ENCODE results near the gene KNSTRN. TPM values are rescaled to one million over a fixed set of nuclear protein-coding genes. Genes with fewer than 3 reads are reported as not detected.

KNSTRN gene
- total and polyA plus RNA-seq, 2 of the 8 experiments (the other 6 are each of a cell fraction or from before 2014, with no cell fraction given), result 25.1 to 79.4 TPM

DNA sequence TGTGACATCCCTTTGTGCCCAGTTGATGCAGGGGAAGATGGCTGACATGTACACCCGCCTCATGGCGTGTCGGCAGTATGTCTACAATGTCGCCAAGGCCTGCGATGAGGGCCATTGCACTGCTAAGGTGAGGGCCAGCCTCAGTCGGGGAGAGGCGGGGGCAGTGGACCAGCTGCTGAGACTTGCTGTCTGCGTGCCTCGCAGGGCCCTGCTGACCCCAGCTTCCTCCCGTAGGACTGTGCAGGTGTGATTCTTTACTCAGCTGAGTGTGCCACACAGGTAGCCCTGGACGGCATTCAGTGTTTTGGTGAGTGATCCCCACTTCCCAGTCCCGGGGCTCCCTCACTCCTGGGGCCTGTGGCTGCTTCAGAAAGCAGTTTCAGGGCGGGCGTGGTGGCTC, 33.5 kb downstream of the KNSTRN start:
- Histone ChIP-seq H3K27me3 (replicated peaks in 1 of 4; ENCODE audit: control insufficient read depth in 3 of 4, extremely low read depth in 1 of 4, insufficient read depth in 3 of 4, low read length in 3 of 4) (no peaks in the 10 kb centered on the region), H2BK12ac (ENCODE audit: low read depth, low read length) (no peak overlapping the region), H4K5ac (ENCODE audit: insufficient read length, low read depth, low read length) (no peak overlapping the region), H3K4me3 (ENCODE audit: extremely low read depth in 1 of 4, insufficient read depth in 2 of 4, low read depth in 3 of 4, low read length in 4 of 4) (no peak overlapping the region), H3K9me3 (ENCODE audit: insufficient read depth in 2 of 2, low read depth in 1 of 2, low read length in 1 of 2) (no peaks in the 10 kb centered on the region), H2BK120ac (replicated peaks; ENCODE audit: low read depth, low read length) (no peak overlapping the region), H3K23ac (ENCODE audit: insufficient read length) (no peak overlapping the region), H2BK5ac (ENCODE audit: low read depth, low read length) (peak overlapping the region; percentile 5; the same call in 1 of the 2 replicates), H2BK15ac (ENCODE audit: low read length) (no peak overlapping the region), H3K56ac (replicated peaks; ENCODE audit: insufficient read length, low read depth, low read length) (no peak overlapping the region), H2AK5ac (ENCODE audit: low read depth, low read length) (no peak overlapping the region), H3K79me1 (ENCODE audit: low read depth, low read length) (no peaks in the 10 kb centered on the region), H3K4me2 (ENCODE audit: insufficient read depth in 1 of 2, low read depth in 2 of 2, low read length in 2 of 2) (no peak overlapping the region), H3K36me3 (ENCODE audit: control insufficient read depth in 2 of 4, insufficient read depth in 4 of 4, low read length in 3 of 4) (peaks cover 31 to 70% (median 52%) of the 10 kb centered on the region in 4 experiments), H2AFZ (ENCODE audit: low read length) (no peak overlapping the region), H3K18ac (ENCODE audit: extremely low read depth, low read length) (no peak overlapping the region), H4K91ac (replicated peaks; ENCODE audit: insufficient read length, low read length) (no peak overlapping the region), H3K9ac (replicated peaks in 1 of 4; ENCODE audit: extremely low read depth in 1 of 4, low read depth in 3 of 4, low read length in 3 of 4) (no peak overlapping the region), H3K23me2 (ENCODE audit: low read depth, low read length) (no peaks in the 10 kb centered on the region), H4K8ac (ENCODE audit: extremely low read depth, insufficient read depth, low read length) (no peak overlapping the region), H2BK20ac (ENCODE audit: low read length) (no peak overlapping the region), H3K79me2 (ENCODE audit: control insufficient read depth in 1 of 2, insufficient read depth in 2 of 2, low read length in 2 of 2) (no peaks in the 10 kb centered on the region), H3K14ac (ENCODE audit: insufficient read length) (no peak overlapping the region), H3K4ac (replicated peaks; ENCODE audit: insufficient read length, low read depth, low read length) (no peak overlapping the region), H4K20me1 (replicated peaks in 1 of 2; ENCODE audit: control insufficient read depth in 1 of 2, insufficient read depth in 2 of 2, low read length in 2 of 2) (peaks cover 0 to 14% of the 10 kb centered on the region in 2 experiments), H3K4me1 (replicated peaks in 1 of 4; ENCODE audit: control insufficient read depth in 3 of 4, insufficient read depth in 4 of 4, low read length in 3 of 4) (no peaks in the 10 kb centered on the region), H3K27ac (ENCODE audit: low read depth, low read length) (no peak overlapping the region)
- DNase-seq (ENCODE audit: low read depth in 1 of 2, low spot score in 2 of 2) (no peak), FAIRE-seq (no peak)
- ChIA-PET CTCF (ENCODE audit: partially characterized antibody) (interaction anchor here (1.1 to 16.2 kb wide), 2 partner anchors 75 to 129 kb away, joined by 3 to 184 read pairs; partner anchors contain the start of gene CCDC9B), POLR2A (ENCODE audit: partially characterized antibody) (interaction anchor here (0.9 to 8.8 kb wide), 8 partner anchors 10 to 127 kb away, joined by 3 to 77 read pairs (median 4); partner anchors contain the start of genes BAHD1, IVD and KNSTRN)
- TF ChIP-seq POLR2AphosphoS5 (IDR thresholded peaks at IDR 0.05; ENCODE audit: low read depth, low read length) (no peak), CHD2 (IDR thresholded peaks at IDR 0.05; ENCODE audit: low read length) (no peak), CEBPB (IDR thresholded peaks at IDR 0.05; ENCODE audit: low read depth, low read length) (no peak), SUZ12 (IDR thresholded peaks at IDR 0.05; ENCODE audit: low read length) (no peak), ZNF274 (IDR thresholded peaks at IDR 0.05; ENCODE audit: borderline replicate concordance, extremely low read depth, low read length) (no peak)
- 95% methylated on average over 14 of the region's 14 CpGs; no CpG with 5 or more reads in 1 of the 2 experiments for WGBS, 2 experiments (ENCODE audit: extremely low coverage in 1 of 2, insufficient coverage in 1 of 2, insufficient read length in 1 of 2, insufficient replicate concordance in 2 of 2, low coverage in 1 of 2, low lambda C conversion rate in 2 of 2, missing lambda C conversion rate in 1 of 2)

Data from H1 (cell line).